ENCODE measurements around the gene MEGF11. TPM values are rescaled to one million over a fixed set of nuclear protein-coding genes. Genes with fewer than 3 reads are reported as not detected.
A peak's percentile ranks its signal among the peaks of the same experiment; 100 is the strongest.
"Not testable (repeated sequence)": the region's sequence is repeated elsewhere in the genome, so short reads cannot be mapped to it uniquely, and the experiment has no call there.

The MEGF11 gene
- total RNA-seq, 1 experiment from 2014 or later = 0.37 TPM

- DNase-seq (ENCODE audit: low read depth, low spot score) = peak; percentile 97
These were observed 230.1 kb downstream of the MEGF11 start for GRCh38 chr15:66023311-66023972.

GRCh38 chr15:66022163-66022525, 231.4 kb downstream of the MEGF11 start:
- no peak for DNase-seq (ENCODE audit: low read depth, low spot score)
- in situ Hi-C loops (cut with HindIII; ENCODE audit: low pct_unique_long_range_greater_than_20kb, low sequenced_read_pairs) = no loop called here

More at GRCh38 chr15:66023311-66023972, 230.1 kb downstream of the MEGF11 start:
- in situ Hi-C loops (cut with HindIII; ENCODE audit: low pct_unique_long_range_greater_than_20kb, low sequenced_read_pairs) = no loop called here

GRCh38 chr15:66021496-66022162, 231.9 kb downstream of the MEGF11 start:
- no peak for DNase-seq (ENCODE audit: low read depth, low spot score)
- in situ Hi-C loops (cut with HindIII; ENCODE audit: low pct_unique_long_range_greater_than_20kb, low sequenced_read_pairs) = no loop called here

GRCh38 chr15:66019826-66020398, 233.6 kb downstream of the MEGF11 start:
- in situ Hi-C loops (cut with HindIII; ENCODE audit: low pct_unique_long_range_greater_than_20kb, low sequenced_read_pairs) = no loop called here
- no peak for DNase-seq (ENCODE audit: low read depth, low spot score)

- no peak for DNase-seq (ENCODE audit: low read depth, low spot score)
- in situ Hi-C loops (cut with HindIII; ENCODE audit: low pct_unique_long_range_greater_than_20kb, low sequenced_read_pairs) = no loop called here
These were observed 234.2 kb downstream of the MEGF11 start for GRCh38 chr15:66019368-66019767.

- in situ Hi-C loops (cut with HindIII; ENCODE audit: low pct_unique_long_range_greater_than_20kb, low sequenced_read_pairs) = no loop called here
- DNase-seq (ENCODE audit: low read depth, low spot score) = no peak
These were observed 235.1 kb downstream of the MEGF11 start for GRCh38 chr15:66018488-66018797.

- in situ Hi-C loops (cut with HindIII; ENCODE audit: low pct_unique_long_range_greater_than_20kb, low sequenced_read_pairs) = no loop called here
These were observed 235.6 kb downstream of the MEGF11 start for GRCh38 chr15:66017792-66018487.

GRCh38 chr15:66017000-66017399, 236.6 kb downstream of the MEGF11 start:
- DNase-seq (ENCODE audit: low read depth, low spot score) = no peak
- in situ Hi-C loops (cut with HindIII; ENCODE audit: low pct_unique_long_range_greater_than_20kb, low sequenced_read_pairs) = no loop called here

More at GRCh38 chr15:66017792-66018487, 235.6 kb downstream of the MEGF11 start:
- DNase-seq (ENCODE audit: low read depth, low spot score) = no peak

GRCh38 chr15:66016199-66016598, 237.4 kb downstream of the MEGF11 start:
- in situ Hi-C loops (cut with HindIII; ENCODE audit: low pct_unique_long_range_greater_than_20kb, low sequenced_read_pairs) = no loop called here
- no peak for DNase-seq (ENCODE audit: low read depth, low spot score)

- in situ Hi-C loops (cut with HindIII; ENCODE audit: low pct_unique_long_range_greater_than_20kb, low sequenced_read_pairs) = no loop called here
- no peak for DNase-seq (ENCODE audit: low read depth, low spot score)
These were observed 238.8 kb downstream of the MEGF11 start for GRCh38 chr15:66014635-66015182.

GRCh38 chr15:66014022-66014421, 239.5 kb downstream of the MEGF11 start:
- no peak for DNase-seq (ENCODE audit: low read depth, low spot score)
- in situ Hi-C loops (cut with HindIII; ENCODE audit: low pct_unique_long_range_greater_than_20kb, low sequenced_read_pairs) = no loop called here

- peak; percentile 14 for DNase-seq (ENCODE audit: low read depth, low spot score)
- in situ Hi-C loops (cut with HindIII; ENCODE audit: low pct_unique_long_range_greater_than_20kb, low sequenced_read_pairs) = no loop called here
These were observed 244.5 kb downstream of the MEGF11 start for GRCh38 chr15:66008940-66009562.

- in situ Hi-C loops (cut with HindIII; ENCODE audit: low pct_unique_long_range_greater_than_20kb, low sequenced_read_pairs) = no loop called here
- peak; percentile 40 for DNase-seq (ENCODE audit: low read depth, low spot score)
These were observed 245.8 kb downstream of the MEGF11 start for GRCh38 chr15:66007663-66008262.

- in situ Hi-C loops (cut with HindIII; ENCODE audit: low pct_unique_long_range_greater_than_20kb, low sequenced_read_pairs) = no loop called here
- DNase-seq (ENCODE audit: low read depth, low spot score) = no peak
These were observed 246.6 kb downstream of the MEGF11 start for GRCh38 chr15:66006986-66007385.

GRCh38 chr15:66004618-66005262, 248.8 kb downstream of the MEGF11 start:
- peak; percentile 33 for DNase-seq (ENCODE audit: low read depth, low spot score)

GRCh38 chr15:66003129-66003528, 250.4 kb downstream of the MEGF11 start:
- DNase-seq (ENCODE audit: low read depth, low spot score); in situ Hi-C loops (cut with HindIII; ENCODE audit: low pct_unique_long_range_greater_than_20kb, low sequenced_read_pairs): not testable (repeated sequence)

More at GRCh38 chr15:66004618-66005262, 248.8 kb downstream of the MEGF11 start:
- in situ Hi-C loops (cut with HindIII; ENCODE audit: low pct_unique_long_range_greater_than_20kb, low sequenced_read_pairs) = no loop called here

Data from SK-MEL-5 (cell line).